ENCODE results near the gene GALNT4. TPM values are rescaled to one million over a fixed set of nuclear protein-coding genes. Genes with fewer than 3 reads are reported as not detected.

The GALNT4 gene
- polyA plus RNA-seq (2013, experiment 1 of 2), result 2.4 TPM
- 1.5 TPM for polyA plus RNA-seq (2013, experiment 2 of 2)

- Histone ChIP-seq H3K27me3 (ENCODE audit: insufficient read depth, low read length) (no peaks in the 10 kb centered on the region), H3K36me3 (ENCODE audit: insufficient read depth, low read length) (peaks cover 18% of the 10 kb centered on the region), H3K4me3 (ENCODE audit: low read length) (peak within 1 kb of the TSS; percentile 94), H3K9ac (ENCODE audit: low read depth, low read length) (peak within 1 kb of the TSS; percentile 74), H3K27ac (ENCODE audit: low read depth, low read length) (peak within 1 kb of the TSS; percentile 78; the same call in 1 of the 2 replicates), H3K9me3 (ENCODE audit: insufficient read depth, low read depth, low read length) (no peaks in the 10 kb centered on the region), H3K4me1 (ENCODE audit: insufficient read depth, low read length) (peaks cover 4% of the 10 kb centered on the region; the same call in 1 of the 2 replicates)
- under 1% methylated on average over 43 of the region's 43 CpGs for WGBS
Measured at GRCh38 chr12:89524541-89525304, at the start of gene GALNT4. TSS of gene GALNT4 (minus strand) at chr12:89524796. CDS start at chr12:89524549, 247 bp downstream.

- Histone ChIP-seq H3K36me3 (ENCODE audit: insufficient read depth, low read length) (no peaks in the 10 kb centered on the region), H3K27me3 (ENCODE audit: insufficient read depth, low read length) (no peaks in the 10 kb centered on the region), H3K9me3 (ENCODE audit: insufficient read depth, low read depth, low read length) (no peaks in the 10 kb centered on the region), H3K27ac (ENCODE audit: low read depth, low read length) (no peak overlapping the region), H3K4me1 (ENCODE audit: insufficient read depth, low read length) (peaks cover 16% of the 10 kb centered on the region), H3K4me3 (ENCODE audit: low read length) (no peak overlapping the region), H3K9ac (ENCODE audit: low read depth, low read length) (no peak overlapping the region)
- 94% methylated on average over 4 of the region's 5 CpGs for WGBS
Measured at GRCh38 chr12:89573051-89573810, 48.6 kb upstream of the GALNT4 start.

- Histone ChIP-seq H3K4me1 (ENCODE audit: insufficient read depth, low read length) (peaks cover 16% of the 10 kb centered on the region), H3K9me3 (ENCODE audit: insufficient read depth, low read depth, low read length) (no peaks in the 10 kb centered on the region), H3K27me3 (ENCODE audit: insufficient read depth, low read length) (no peaks in the 10 kb centered on the region), H3K9ac (ENCODE audit: low read depth, low read length) (no peak overlapping the region), H3K4me3 (ENCODE audit: low read length) (no peak overlapping the region), H3K27ac (ENCODE audit: low read depth, low read length) (no peak overlapping the region), H3K36me3 (ENCODE audit: insufficient read depth, low read length) (no peaks in the 10 kb centered on the region)
- WGBS, result 95% methylated on average over 4 of the region's 4 CpGs
Measured at GRCh38 chr12:89571491-89572195, 47.0 kb upstream of the GALNT4 start.

GRCh38 chr12:89568484-89568883 lies 43.9 kb upstream of the GALNT4 start:
- no peaks in the 10 kb centered on the region for H3K9me3 ChIP-seq (ENCODE audit: insufficient read depth, low read depth, low read length)
- WGBS, result 92% methylated on average over 5 of the region's 5 CpGs
- H3K27ac ChIP-seq (ENCODE audit: low read depth, low read length), result no peak overlapping the region

GRCh38 chr12:89567691-89568239 lies 43.2 kb upstream of the GALNT4 start:
- Histone ChIP-seq H3K27ac (ENCODE audit: low read depth, low read length) (no peak overlapping the region), H3K9me3 (ENCODE audit: insufficient read depth, low read depth, low read length) (no peaks in the 10 kb centered on the region), H3K4me1 (ENCODE audit: insufficient read depth, low read length) (no peaks in the 10 kb centered on the region), H3K4me3 (ENCODE audit: low read length) (no peak overlapping the region), H3K9ac (ENCODE audit: low read depth, low read length) (no peak overlapping the region), H3K36me3 (ENCODE audit: insufficient read depth, low read length) (no peaks in the 10 kb centered on the region), H3K27me3 (ENCODE audit: insufficient read depth, low read length) (no peaks in the 10 kb centered on the region)
- WGBS, result 94% methylated on average over 3 of the region's 3 CpGs

More at GRCh38 chr12:89568484-89568883, 43.9 kb upstream of the GALNT4 start:
- Histone ChIP-seq H3K4me3 (ENCODE audit: low read length) (no peak overlapping the region), H3K9ac (ENCODE audit: low read depth, low read length) (no peak overlapping the region), H3K27me3 (ENCODE audit: insufficient read depth, low read length) (no peaks in the 10 kb centered on the region), H3K36me3 (ENCODE audit: insufficient read depth, low read length) (no peaks in the 10 kb centered on the region), H3K4me1 (ENCODE audit: insufficient read depth, low read length) (no peaks in the 10 kb centered on the region)

GRCh38 chr12:89566615-89567014 lies 42.0 kb upstream of the GALNT4 start:
- Histone ChIP-seq H3K4me1 (ENCODE audit: insufficient read depth, low read length) (no peaks in the 10 kb centered on the region), H3K27ac (ENCODE audit: low read depth, low read length) (no peak overlapping the region), H3K9me3 (ENCODE audit: insufficient read depth, low read depth, low read length) (no peaks in the 10 kb centered on the region), H3K27me3 (ENCODE audit: insufficient read depth, low read length) (no peaks in the 10 kb centered on the region), H3K9ac (ENCODE audit: low read depth, low read length) (no peak overlapping the region), H3K36me3 (ENCODE audit: insufficient read depth, low read length) (no peaks in the 10 kb centered on the region), H3K4me3 (ENCODE audit: low read length) (no peak overlapping the region)

- no peaks in the 10 kb centered on the region for H3K27me3 ChIP-seq (ENCODE audit: insufficient read depth, low read length)
- H3K27ac ChIP-seq (ENCODE audit: low read depth, low read length), result no peak overlapping the region
- H3K9ac ChIP-seq (ENCODE audit: low read depth, low read length), result no peak overlapping the region
- no peak overlapping the region for H3K4me3 ChIP-seq (ENCODE audit: low read length)
- no peaks in the 10 kb centered on the region for H3K4me1 ChIP-seq (ENCODE audit: insufficient read depth, low read length)
- no peaks in the 10 kb centered on the region for H3K36me3 ChIP-seq (ENCODE audit: insufficient read depth, low read length)
- no peaks in the 10 kb centered on the region for H3K9me3 ChIP-seq (ENCODE audit: insufficient read depth, low read depth, low read length)
Measured at GRCh38 chr12:89565002-89565401, 40.4 kb upstream of the GALNT4 start.

GRCh38 chr12:89559753-89560152 lies 35.2 kb upstream of the GALNT4 start:
- H3K27me3 ChIP-seq (ENCODE audit: insufficient read depth, low read length), result no peaks in the 10 kb centered on the region
- no peak overlapping the region for H3K4me3 ChIP-seq (ENCODE audit: low read length)
- H3K4me1 ChIP-seq (ENCODE audit: insufficient read depth, low read length), result no peaks in the 10 kb centered on the region
- H3K36me3 ChIP-seq (ENCODE audit: insufficient read depth, low read length), result no peaks in the 10 kb centered on the region
- H3K9ac ChIP-seq (ENCODE audit: low read depth, low read length), result no peak overlapping the region
- H3K27ac ChIP-seq (ENCODE audit: low read depth, low read length), result no peak overlapping the region
- 93% methylated on average over 10 of the region's 10 CpGs for WGBS
- no peaks in the 10 kb centered on the region for H3K9me3 ChIP-seq (ENCODE audit: insufficient read depth, low read depth, low read length)

- H3K4me1 ChIP-seq (ENCODE audit: insufficient read depth, low read length), result no peaks in the 10 kb centered on the region
- H3K9me3 ChIP-seq (ENCODE audit: insufficient read depth, low read depth, low read length), result no peaks in the 10 kb centered on the region
- H3K9ac ChIP-seq (ENCODE audit: low read depth, low read length), result no peak overlapping the region
- no peak overlapping the region for H3K4me3 ChIP-seq (ENCODE audit: low read length)
- H3K27ac ChIP-seq (ENCODE audit: low read depth, low read length), result no peak overlapping the region
- WGBS, result 91% methylated on average over 2 of the region's 2 CpGs
- H3K36me3 ChIP-seq (ENCODE audit: insufficient read depth, low read length), result no peaks in the 10 kb centered on the region
- no peaks in the 10 kb centered on the region for H3K27me3 ChIP-seq (ENCODE audit: insufficient read depth, low read length)
Measured at GRCh38 chr12:89556976-89557375, 32.4 kb upstream of the GALNT4 start.

GRCh38 chr12:89552376-89552775 lies 27.8 kb upstream of the GALNT4 start:
- Histone ChIP-seq H3K4me1 (ENCODE audit: insufficient read depth, low read length) (no peaks in the 10 kb centered on the region), H3K27ac (ENCODE audit: low read depth, low read length) (no peak overlapping the region), H3K9ac (ENCODE audit: low read depth, low read length) (no peak overlapping the region), H3K4me3 (ENCODE audit: low read length) (no peak overlapping the region), H3K9me3 (ENCODE audit: insufficient read depth, low read depth, low read length) (no peaks in the 10 kb centered on the region), H3K36me3 (ENCODE audit: insufficient read depth, low read length) (no peaks in the 10 kb centered on the region), H3K27me3 (ENCODE audit: insufficient read depth, low read length) (no peaks in the 10 kb centered on the region)
- 90% methylated on average over 1 of the region's 1 CpG for WGBS

GRCh38 chr12:89551747-89552146 lies 27.2 kb upstream of the GALNT4 start:
- Histone ChIP-seq H3K27me3 (ENCODE audit: insufficient read depth, low read length) (no peaks in the 10 kb centered on the region), H3K9me3 (ENCODE audit: insufficient read depth, low read depth, low read length) (no peaks in the 10 kb centered on the region), H3K36me3 (ENCODE audit: insufficient read depth, low read length) (no peaks in the 10 kb centered on the region), H3K9ac (ENCODE audit: low read depth, low read length) (no peak overlapping the region), H3K4me1 (ENCODE audit: insufficient read depth, low read length) (no peaks in the 10 kb centered on the region), H3K4me3 (ENCODE audit: low read length) (no peak overlapping the region), H3K27ac (ENCODE audit: low read depth, low read length) (no peak overlapping the region)
- 90% methylated on average over 2 of the region's 2 CpGs for WGBS

Measured in HUES64 (cell line).